ENCODE measurements around the gene EGFLAM. TPM values are rescaled to one million over a fixed set of nuclear protein-coding genes. Genes with fewer than 3 reads are reported as not detected.

EGFLAM gene
- total and polyA plus RNA-seq, 10 of the 15 experiments (the other 5 are each of a cell fraction or from before 2014, with no cell fraction given): 0.37 TPM; not detected in 9

DNA sequence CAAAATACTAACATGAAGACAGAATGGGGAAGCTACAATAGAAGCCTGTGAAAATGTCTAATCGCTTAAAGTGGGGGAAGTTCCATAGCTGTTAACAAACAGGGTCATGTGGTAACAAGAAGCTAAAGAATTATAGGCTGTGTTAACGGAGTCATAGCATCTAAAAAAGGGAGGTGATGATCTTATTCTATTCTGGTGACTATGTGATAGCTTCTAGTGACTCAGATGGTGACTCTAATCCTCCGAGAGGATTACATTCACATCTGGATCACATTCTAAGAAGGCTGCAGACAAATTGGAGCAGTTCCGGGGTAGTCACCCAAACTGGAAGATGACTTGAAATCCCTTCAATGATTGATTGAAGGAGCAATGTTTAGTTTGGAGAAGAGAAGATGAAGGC is 156.0 kb downstream of the EGFLAM start:
- ATAC-seq (no peak), FAIRE-seq (no peak), DNase-seq (ENCODE audit: low read depth, low spot score) (no peak)
- TF ChIP-seq BRCA1 (IDR thresholded peaks at IDR 0.05; ENCODE audit: low read depth, low read length): no peak
- TF ChIP-seq NFYB (IDR thresholded peaks at IDR 0.05; ENCODE audit: insufficient read depth, low read depth, low read length): no peak
- no peak for TF ChIP-seq TAF1 (IDR thresholded peaks at IDR 0.05; ENCODE audit: borderline replicate concordance, low read depth, low read length)
- no peak for TF ChIP-seq MTA3 (IDR thresholded peaks at IDR 0.05; ENCODE audit: borderline replicate concordance, low read length)
- TF ChIP-seq BMI1 (IDR thresholded peaks at IDR 0.05; ENCODE audit: borderline replicate concordance): no peak
- TF ChIP-seq SIX5 (IDR thresholded peaks at IDR 0.05; ENCODE audit: low read depth, low read length, severe bottlenecking): no peak
- no peak for TF ChIP-seq POU2F2 (IDR thresholded peaks at IDR 0.05; ENCODE audit: borderline replicate concordance, low read depth, low read length)
- TF ChIP-seq NR2C1 (IDR thresholded peaks at IDR 0.05): no peak
- no peak for TF ChIP-seq CREB1 (IDR thresholded peaks at IDR 0.05; ENCODE audit: low read depth)
- no peak for TF ChIP-seq CBX5 (IDR thresholded peaks at IDR 0.05; ENCODE audit: low read depth)
- TF ChIP-seq PML (IDR thresholded peaks at IDR 0.05; ENCODE audit: low read length): no peak
- TF ChIP-seq SUPT20H (IDR thresholded peaks at IDR 0.05; ENCODE audit: borderline replicate concordance, control insufficient read depth, low read depth, low read length): no peak
- TF ChIP-seq JUND (IDR thresholded peaks at IDR 0.05; ENCODE audit: low read depth, low read length): no peak
- TF ChIP-seq, protein P1, sequence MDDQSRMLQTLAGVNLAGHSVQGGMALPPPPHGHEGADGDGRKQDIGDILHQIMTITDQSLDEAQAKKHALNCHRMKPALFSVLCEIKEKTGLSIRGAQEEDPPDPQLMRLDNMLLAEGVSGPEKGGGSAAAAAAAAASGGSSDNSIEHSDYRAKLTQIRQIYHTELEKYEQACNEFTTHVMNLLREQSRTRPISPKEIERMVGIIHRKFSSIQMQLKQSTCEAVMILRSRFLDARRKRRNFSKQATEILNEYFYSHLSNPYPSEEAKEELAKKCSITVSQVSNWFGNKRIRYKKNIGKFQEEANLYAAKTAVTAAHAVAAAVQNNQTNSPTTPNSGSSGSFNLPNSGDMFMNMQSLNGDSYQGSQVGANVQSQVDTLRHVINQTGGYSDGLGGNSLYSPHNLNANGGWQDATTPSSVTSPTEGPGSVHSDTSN (IDR thresholded peaks at IDR 0.05; ENCODE audit: insufficient replicate concordance, low read depth, low read length): no peak
- TF ChIP-seq MYB (IDR thresholded peaks at IDR 0.05; ENCODE audit: borderline replicate concordance, low read depth, low read length): no peak
- TF ChIP-seq NFYA (IDR thresholded peaks at IDR 0.05; ENCODE audit: borderline replicate concordance, low read depth, low read length): no peak
- no peak for TF ChIP-seq FOS (IDR thresholded peaks at IDR 0.05; ENCODE audit: borderline replicate concordance, extremely low read depth, insufficient read length)
- TF ChIP-seq, protein P2, sequence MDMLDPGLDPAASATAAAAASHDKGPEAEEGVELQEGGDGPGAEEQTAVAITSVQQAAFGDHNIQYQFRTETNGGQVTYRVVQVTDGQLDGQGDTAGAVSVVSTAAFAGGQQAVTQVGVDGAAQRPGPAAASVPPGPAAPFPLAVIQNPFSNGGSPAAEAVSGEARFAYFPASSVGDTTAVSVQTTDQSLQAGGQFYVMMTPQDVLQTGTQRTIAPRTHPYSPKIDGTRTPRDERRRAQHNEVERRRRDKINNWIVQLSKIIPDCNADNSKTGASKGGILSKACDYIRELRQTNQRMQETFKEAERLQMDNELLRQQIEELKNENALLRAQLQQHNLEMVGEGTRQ (IDR thresholded peaks at IDR 0.05; ENCODE audit: borderline replicate concordance, low read depth, low read length): no peak
- TF ChIP-seq IKZF2 (IDR thresholded peaks at IDR 0.05): no peak
- TF ChIP-seq, protein P3, sequence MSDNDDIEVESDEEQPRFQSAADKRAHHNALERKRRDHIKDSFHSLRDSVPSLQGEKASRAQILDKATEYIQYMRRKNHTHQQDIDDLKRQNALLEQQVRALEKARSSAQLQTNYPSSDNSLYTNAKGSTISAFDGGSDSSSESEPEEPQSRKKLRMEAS (IDR thresholded peaks at IDR 0.05; ENCODE audit: low read depth, low read length): no peak
- no peak overlapping the region for H3K27ac ChIP-seq (ENCODE audit: control insufficient read depth, insufficient read depth)
- BruUV-seq (replicated peaks): no TSS peak
- no peaks in the 10 kb centered on the region for H3K4me1 ChIP-seq (ENCODE audit: control insufficient read depth, insufficient read depth, low read length)
- ChIA-PET CTCF (interaction anchor here (1.3 to 2.4 kb wide), 2 partner anchors 12 to 27 kb away, joined by 3 to 6 read pairs; no protein-coding TSS in a partner anchor), RAD21 (ENCODE audit: unreplicated experiment) (no interaction called here), SMC1A (ENCODE audit: uncharacterized antibody, unreplicated experiment) (no interaction called here), POLR2A (no interaction called here)
- no peaks in the 10 kb centered on the region for H3K79me2 ChIP-seq (ENCODE audit: control insufficient read depth, insufficient read depth, low read length)
- no peak overlapping the region for H3K4me3 ChIP-seq
- in situ Hi-C loops (cut with MboI) (no loop called here), intact Hi-C loops (cut with micrococcal nuclease; ENCODE audit: unreplicated experiment) (no loop called here)
- H4K20me1 ChIP-seq (ENCODE audit: control insufficient read depth, insufficient read depth): no peaks in the 10 kb centered on the region
- H3K27me3 ChIP-seq (replicated peaks in 1 of 2; ENCODE audit: control insufficient read depth in 2 of 2, insufficient read depth in 2 of 2, low read length in 1 of 2): no peaks in the 10 kb centered on the region
- H2AFZ ChIP-seq (ENCODE audit: control insufficient read depth, low read depth, low read length): no peak overlapping the region
- 25% methylated on average over 4 of the region's 4 CpGs for WGBS (ENCODE audit: insufficient coverage, insufficient replicate concordance, low lambda C conversion rate, missing lambda C conversion rate)
- H3K4me2 ChIP-seq (ENCODE audit: control insufficient read depth, insufficient read depth): no peak overlapping the region
- H3K9me3 ChIP-seq (replicated peaks; ENCODE audit: control insufficient read depth, insufficient read depth, low read length): no peaks in the 10 kb centered on the region
- H3K36me3 ChIP-seq (ENCODE audit: control insufficient read depth in 2 of 2, insufficient read depth in 2 of 2, low read length in 1 of 2): no peaks in the 10 kb centered on the region
- H3K9ac ChIP-seq (ENCODE audit: control insufficient read depth, insufficient read depth, low read length): no peak overlapping the region

Measured in GM12878 (cell line).